GM12891 (cell line): ENCODE measurements around the gene ENAH.

Experiments used
- PAX5 ChIP-seq: IDR thresholded peaks from 2 replicates; pipeline ENCODE4 v1.6.1; 2011; ENCODE audit warnings: low read length, moderate library complexity, mild to moderate bottlenecking; ENCODE audit not compliant: insufficient read depth, severe bottlenecking
- POLR2A ChIP-seq: IDR thresholded peaks from 2 replicates; pipeline ENCODE4 v1.6.1; 2011; ENCODE audit warnings: low read depth, low read length, control low read depth
- POLR2AphosphoS5 ChIP-seq: IDR thresholded peaks from 2 replicates; pipeline ENCODE4 v1.6.1; 2011; ENCODE audit warnings: low read depth, low read length, control low read depth
- POU2F2 ChIP-seq: IDR thresholded peaks from 2 replicates; pipeline ENCODE4 v1.6.1; 2011; ENCODE audit warnings: low read depth, mild to moderate bottlenecking, control low read depth, low read length, moderate library complexity
- SPI1 ChIP-seq: IDR thresholded peaks from 2 replicates; pipeline ENCODE4 v1.6.1; 2011; ENCODE audit warnings: low read depth, low read length, control low read depth
- TAF1 ChIP-seq: IDR thresholded peaks from 2 replicates; pipeline ENCODE4 v1.6.1; 2011; ENCODE audit warnings: low read depth, low read length, control low read depth

DNA sequence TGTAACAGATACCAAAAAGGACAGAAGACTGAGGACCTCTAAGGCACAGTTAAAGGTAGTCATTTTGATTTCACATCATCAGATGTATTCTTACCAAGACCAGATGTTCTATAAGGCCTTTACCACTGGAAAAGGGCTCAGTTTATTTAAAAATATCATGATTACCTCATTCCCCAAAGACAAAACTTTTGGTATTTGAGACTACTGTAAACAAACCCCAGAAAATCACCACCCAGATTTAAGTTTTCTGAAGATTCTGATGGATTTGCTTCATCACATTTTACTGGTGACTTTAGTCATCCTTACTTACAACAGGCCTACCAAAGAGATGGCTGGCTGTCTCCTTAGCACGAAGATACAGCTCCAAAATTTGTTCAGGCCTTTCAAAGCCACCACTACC, 8.3 kb downstream of the ENAH start:
- no peak for TF ChIP-seq POLR2A
- TF ChIP-seq POLR2AphosphoS5, result no peak
- no peak for TF ChIP-seq SPI1
- no peak for TF ChIP-seq PAX5
- no peak for TF ChIP-seq TAF1
- TF ChIP-seq POU2F2, result no peak
